Karpas-422 (cell line): ENCODE measurements around the gene BEGAIN. TPM values are rescaled to one million over a fixed set of nuclear protein-coding genes. Genes with fewer than 3 reads are reported as not detected.

Experiments
- DNase-seq: peaks from one replicate; pipeline ENCODE4 v3.0.0-alpha.2; 2015
- H2AFZ ChIP-seq: fragments of 200-600 bp; sonication (generic); 2 replicates; pipeline ENCODE4 v1.6.1; 2014; ENCODE audit warnings: antibody characterized with exemption, low read length, mixed read lengths
- H3K27ac ChIP-seq: fragments of 200-600 bp; sonication (generic); 2 replicates; pipeline ENCODE4 v1.5.1; 2014; ENCODE audit warnings: mild to moderate bottlenecking, low read length, moderate library complexity
- H3K27me3 ChIP-seq: fragments of 200-600 bp; sonication (generic); 2 replicates; pipeline ENCODE4 v1.6.1; 2014; ENCODE audit warnings: low read length, mixed read lengths
- H3K36me3 ChIP-seq: fragments of 200-600 bp; sonication (generic); 2 replicates; pipeline ENCODE4 v1.6.1; 2014; ENCODE audit warnings: low read length, mixed read lengths; ENCODE audit not compliant: insufficient read depth
- H3K4me1 ChIP-seq: fragments of 200-600 bp; sonication (generic); 2 replicates; pipeline ENCODE4 v1.6.1; 2014; ENCODE audit warnings: mild to moderate bottlenecking, low read length, mixed read lengths
- H3K4me2 ChIP-seq: fragments of 200-600 bp; sonication (generic); 2 replicates; pipeline ENCODE4 v1.6.1; 2014; ENCODE audit warnings: low read length, low read depth, mild to moderate bottlenecking; ENCODE audit not compliant: poor library complexity, severe bottlenecking
- H3K4me3 ChIP-seq: fragments of 200-600 bp; sonication (generic); 2 replicates; pipeline ENCODE4 v1.5.1; 2014; ENCODE audit warnings: mild to moderate bottlenecking, antibody characterized with exemption, low read length, mixed read lengths
- H3K79me2 ChIP-seq: fragments of 200-600 bp; sonication (generic); 2 replicates; pipeline ENCODE4 v1.6.1; 2014; ENCODE audit warnings: mild to moderate bottlenecking, low read length, mixed read lengths
- H3K9ac ChIP-seq: fragments of 200-600 bp; sonication (generic); 2 replicates; pipeline ENCODE4 v1.6.0; 2014; ENCODE audit warnings: low read length
- H3K9me2 ChIP-seq: fragments of 200-600 bp; sonication (generic), shearing (Covaris generic); replicated peaks from 2 replicates; pipeline ENCODE4 v1.6.0; 2014; ENCODE audit warnings: mild to moderate bottlenecking, low read length, moderate library complexity; ENCODE audit not compliant: insufficient read depth
- H3K9me3 ChIP-seq: fragments of 300-700, 200-600 bp; sonication (generic); 2 replicates; pipeline ENCODE4 v1.6.1; 2014; ENCODE audit warnings: low read length, mixed read lengths
- H4K20me1 ChIP-seq: fragments of 200-600 bp; sonication (generic); 2 replicates; pipeline ENCODE4 v1.6.1; 2014; ENCODE audit warnings: mild to moderate bottlenecking, antibody characterized with exemption, low read length, low read depth; ENCODE audit not compliant: insufficient read depth
- total RNA-seq: library from RNA; depleted of rRNA; stranded (reverse); fragments of >200 nt; shearing (Covaris generic); gene quantifications from 2 replicates; pipeline ENCODE4 v1.2.3, GENCODE V29; 2014; ENCODE audit warnings: low replicate concordance

BEGAIN gene
- total RNA-seq, 1 experiment from 2014 or later, result not detected

DNA sequence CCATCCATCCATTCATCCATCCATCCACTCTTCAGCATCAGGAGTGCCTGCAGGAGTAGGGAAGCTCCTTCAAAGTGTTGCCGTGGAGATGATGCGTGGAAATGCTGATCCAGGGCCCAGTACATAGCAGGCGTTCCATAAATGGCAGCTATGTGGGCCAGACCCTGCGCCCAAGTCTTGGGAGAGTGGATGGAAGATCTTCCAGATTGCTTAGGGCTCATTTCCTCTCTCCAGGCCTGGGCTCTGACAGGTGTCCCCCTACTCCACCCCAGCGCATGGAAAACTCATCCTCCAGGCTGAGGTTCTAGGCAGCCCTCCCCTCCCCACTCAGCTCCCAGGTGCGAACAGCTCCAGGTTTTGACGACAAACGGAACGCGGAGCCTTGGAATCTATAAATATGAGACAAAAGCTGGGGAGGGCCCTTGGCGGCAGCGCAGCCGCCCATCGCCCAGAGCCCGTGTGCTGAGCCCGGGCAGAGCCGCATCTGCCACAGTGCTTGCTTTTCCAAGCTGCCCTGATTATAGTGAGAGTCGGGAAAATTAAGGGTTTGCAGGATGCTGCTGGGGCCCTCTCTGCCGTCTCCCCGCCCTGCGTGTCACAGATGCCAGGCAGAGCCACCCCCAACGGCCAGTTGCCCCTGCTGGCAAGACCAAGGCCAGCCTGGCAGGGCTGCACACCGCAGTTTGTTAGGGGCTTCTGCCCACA lies 1.6 kb downstream of the BEGAIN start:
- DNase-seq, result no peak
- Histone ChIP-seq H3K9ac (no peak overlapping the region), H3K4me2 (no peak overlapping the region)

DNA sequence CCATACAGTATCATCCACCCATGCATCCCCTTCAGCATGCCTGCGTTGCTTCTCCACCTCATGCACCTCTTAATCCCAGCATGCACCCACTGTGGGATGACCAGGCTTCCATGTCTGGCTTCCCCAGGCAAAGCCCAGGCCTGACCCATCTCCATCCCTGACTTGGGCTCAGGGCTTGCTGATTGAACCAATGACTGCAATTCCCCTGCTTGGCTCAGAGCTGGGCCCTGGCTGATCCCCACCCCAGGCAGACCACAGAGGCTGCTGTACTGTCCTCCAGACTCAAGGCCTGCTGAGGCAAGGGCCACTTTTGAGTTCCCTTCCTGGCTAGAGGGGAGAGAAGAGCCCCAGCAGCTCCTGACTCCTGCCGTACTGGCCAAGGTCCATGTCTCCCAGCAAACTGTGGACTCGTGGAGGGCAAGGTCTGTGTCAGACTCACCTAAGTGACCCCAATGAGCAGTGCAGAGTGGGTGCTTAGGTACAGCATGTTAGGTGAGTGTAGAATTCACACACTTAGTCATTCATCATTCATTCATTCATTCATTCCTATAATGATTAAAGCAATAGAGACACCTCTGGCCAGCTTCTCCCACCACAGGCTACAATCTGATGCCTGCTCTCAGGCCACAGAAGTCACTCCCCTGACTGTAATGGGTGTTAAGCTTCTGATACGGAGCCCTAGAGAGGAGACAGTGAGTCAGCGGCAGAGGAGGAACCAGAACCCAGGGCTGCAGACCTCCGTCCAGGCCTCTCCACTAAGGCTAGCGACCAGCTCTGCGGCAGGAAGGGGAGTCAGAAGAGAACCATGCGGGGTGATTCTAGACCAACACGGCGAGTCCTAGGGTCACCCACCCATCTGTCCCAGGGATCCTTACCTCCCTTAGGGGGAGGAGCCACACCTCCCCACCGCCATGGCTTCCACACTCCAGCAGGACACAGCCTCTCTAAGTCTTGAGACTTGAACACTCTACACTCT lies 2.9 kb downstream of the BEGAIN start:
- Histone ChIP-seq H4K20me1 (no peaks in the 10 kb centered on the region), H2AFZ (no peak overlapping the region), H3K9me3 (no peaks in the 10 kb centered on the region), H3K27me3 (no peaks in the 10 kb centered on the region), H3K9ac (no peak overlapping the region), H3K36me3 (no peaks in the 10 kb centered on the region), H3K9me2 (no peaks in the 10 kb centered on the region), H3K4me3 (no peak overlapping the region), H3K4me2 (no peak overlapping the region), H3K4me1 (no peaks in the 10 kb centered on the region), H3K79me2 (no peaks in the 10 kb centered on the region), H3K27ac (no peak overlapping the region)
- DNase-seq, result no peak

More for the DNA sequence above, 1.6 kb downstream of the BEGAIN start:
- no peaks in the 10 kb centered on the region for H3K36me3 ChIP-seq
- H3K9me2 ChIP-seq, result no peaks in the 10 kb centered on the region
- H3K9me3 ChIP-seq, result no peaks in the 10 kb centered on the region
- no peak overlapping the region for H2AFZ ChIP-seq
- no peak overlapping the region for H3K27ac ChIP-seq
- H3K27me3 ChIP-seq, result no peaks in the 10 kb centered on the region
- H3K4me1 ChIP-seq, result no peaks in the 10 kb centered on the region
- H4K20me1 ChIP-seq, result no peaks in the 10 kb centered on the region; the same call in 1 of the 2 replicates
- no peak overlapping the region for H3K4me3 ChIP-seq
- no peaks in the 10 kb centered on the region for H3K79me2 ChIP-seq

DNA sequence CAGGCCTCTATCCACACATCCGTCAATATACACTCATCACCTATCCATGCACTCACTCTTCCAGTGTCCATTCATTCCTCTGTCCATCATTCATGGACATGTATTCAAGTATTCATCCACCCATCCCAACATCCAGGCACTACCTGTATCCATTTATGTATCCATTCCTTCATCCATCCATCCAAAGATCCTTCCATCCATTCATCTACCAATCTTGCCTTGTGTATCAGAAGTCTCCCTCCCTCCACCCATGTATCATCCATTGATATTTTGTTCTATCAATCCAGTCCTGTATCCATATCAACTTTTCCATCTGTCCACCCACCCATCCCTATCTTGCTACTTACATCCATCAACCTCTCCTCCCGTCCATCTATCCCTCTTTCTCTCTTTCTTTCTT lies 4.0 kb downstream of the BEGAIN start:
- H3K9me3 ChIP-seq, result no peaks in the 10 kb centered on the region
- H3K4me3 ChIP-seq, result no peak overlapping the region
- H3K27me3 ChIP-seq, result no peaks in the 10 kb centered on the region
- H4K20me1 ChIP-seq, result no peaks in the 10 kb centered on the region
- no peak overlapping the region for H3K4me2 ChIP-seq
- no peak for DNase-seq
- no peaks in the 10 kb centered on the region for H3K79me2 ChIP-seq
- no peaks in the 10 kb centered on the region for H3K9me2 ChIP-seq
- no peak overlapping the region for H3K9ac ChIP-seq
- no peak overlapping the region for H3K27ac ChIP-seq
- H3K36me3 ChIP-seq, result no peaks in the 10 kb centered on the region
- no peaks in the 10 kb centered on the region for H3K4me1 ChIP-seq
- H2AFZ ChIP-seq, result no peak overlapping the region

DNA sequence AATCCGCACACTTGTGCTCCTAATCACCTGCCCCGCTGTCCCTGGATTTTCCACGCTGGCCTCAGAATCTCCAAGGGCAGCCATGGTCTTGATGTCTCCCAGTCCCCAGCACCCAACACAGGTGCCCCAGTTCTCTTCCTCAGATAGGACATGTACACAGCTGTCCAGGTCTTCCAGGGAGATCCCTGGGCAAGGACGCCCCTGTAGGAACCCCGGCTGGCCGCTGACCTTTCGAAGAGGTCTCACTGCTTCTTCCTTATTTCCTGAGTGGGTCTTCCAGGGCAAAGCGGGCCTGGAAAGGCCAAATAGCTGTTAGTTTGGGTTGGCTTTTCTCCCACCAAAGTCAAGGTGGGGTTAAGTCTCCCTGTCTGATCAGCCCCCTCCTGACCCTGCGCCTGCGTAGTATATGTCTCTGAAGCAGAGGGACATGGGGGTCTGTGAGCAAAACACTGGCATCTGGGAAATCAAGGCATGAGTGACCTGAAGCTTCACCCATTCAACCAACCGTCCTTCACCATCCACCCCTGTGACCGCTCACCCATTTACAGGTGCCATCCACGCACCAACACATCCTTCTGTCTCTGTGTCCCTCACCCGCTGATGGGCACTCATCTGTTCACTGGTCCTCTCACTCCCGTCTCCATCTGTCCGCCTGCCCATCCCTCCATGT lies 4.6 kb downstream of the BEGAIN start:
- no peaks in the 10 kb centered on the region for H3K9me3 ChIP-seq
- H3K4me1 ChIP-seq, result no peaks in the 10 kb centered on the region
- no peak overlapping the region for H3K4me3 ChIP-seq
- H3K9me2 ChIP-seq, result no peaks in the 10 kb centered on the region
- DNase-seq, result no peak
- no peak overlapping the region for H3K4me2 ChIP-seq
- no peak overlapping the region for H2AFZ ChIP-seq
- H3K36me3 ChIP-seq, result no peaks in the 10 kb centered on the region
- H4K20me1 ChIP-seq, result no peaks in the 10 kb centered on the region
- H3K27me3 ChIP-seq, result no peaks in the 10 kb centered on the region
- no peak overlapping the region for H3K9ac ChIP-seq
- no peak overlapping the region for H3K27ac ChIP-seq
- no peaks in the 10 kb centered on the region for H3K79me2 ChIP-seq

DNA sequence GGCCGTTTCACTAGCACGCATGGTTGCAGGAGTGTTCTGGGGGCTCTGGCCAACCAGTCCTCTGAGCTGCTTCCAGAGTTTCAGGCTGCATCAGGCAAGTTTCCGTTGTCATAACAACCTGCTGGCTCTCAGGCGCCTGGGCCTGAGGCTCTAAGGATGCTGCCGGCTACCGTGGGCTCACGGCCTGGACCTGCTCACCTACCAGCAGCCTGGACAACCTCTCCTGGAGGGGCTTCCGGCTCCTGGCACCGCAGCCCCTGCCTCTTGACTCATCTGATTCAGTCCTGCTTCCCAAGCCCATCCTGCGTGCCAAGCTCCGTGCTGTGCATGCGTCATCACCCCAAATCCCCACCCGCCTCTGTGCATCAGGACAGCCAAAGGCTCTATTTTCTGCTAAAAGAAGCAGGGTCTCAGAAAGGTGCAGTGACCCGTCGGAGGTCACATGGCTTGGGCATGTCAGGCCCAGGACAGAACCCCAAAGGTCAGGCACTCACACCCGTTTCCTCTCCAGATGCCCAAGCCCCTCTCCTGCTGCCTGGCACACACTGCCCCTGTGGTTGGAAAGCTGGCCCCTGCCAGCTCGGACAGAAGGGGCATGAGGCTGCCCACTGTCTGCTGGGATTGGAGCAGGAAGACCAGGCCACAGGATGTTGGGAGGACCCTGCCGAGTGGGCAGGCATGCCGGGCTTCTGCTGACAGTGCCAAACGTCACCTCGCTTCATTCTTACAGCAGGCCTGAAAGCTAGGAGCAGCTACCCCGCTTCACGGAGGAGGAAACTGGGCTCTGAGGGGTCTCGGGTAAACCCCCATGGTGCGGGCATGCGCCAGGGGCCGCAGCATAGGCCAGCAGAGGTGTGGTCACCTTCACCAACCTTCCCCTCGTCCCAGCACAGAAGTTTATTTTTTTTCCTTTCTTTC lies 5.7 kb downstream of the BEGAIN start:
- Histone ChIP-seq H3K4me2 (no peak overlapping the region), H3K79me2 (no peaks in the 10 kb centered on the region), H3K27ac (no peak overlapping the region), H3K36me3 (no peaks in the 10 kb centered on the region), H3K4me3 (no peak overlapping the region), H3K9me2 (no peaks in the 10 kb centered on the region), H3K4me1 (no peaks in the 10 kb centered on the region), H3K27me3 (no peaks in the 10 kb centered on the region), H3K9me3 (no peaks in the 10 kb centered on the region), H4K20me1 (0 out of 2 replicates have a peak, but pooled peaks cover under 1% of the 10 kb centered on the region), H3K9ac (no peak overlapping the region), H2AFZ (no peak overlapping the region)
- no peak for DNase-seq

DNA sequence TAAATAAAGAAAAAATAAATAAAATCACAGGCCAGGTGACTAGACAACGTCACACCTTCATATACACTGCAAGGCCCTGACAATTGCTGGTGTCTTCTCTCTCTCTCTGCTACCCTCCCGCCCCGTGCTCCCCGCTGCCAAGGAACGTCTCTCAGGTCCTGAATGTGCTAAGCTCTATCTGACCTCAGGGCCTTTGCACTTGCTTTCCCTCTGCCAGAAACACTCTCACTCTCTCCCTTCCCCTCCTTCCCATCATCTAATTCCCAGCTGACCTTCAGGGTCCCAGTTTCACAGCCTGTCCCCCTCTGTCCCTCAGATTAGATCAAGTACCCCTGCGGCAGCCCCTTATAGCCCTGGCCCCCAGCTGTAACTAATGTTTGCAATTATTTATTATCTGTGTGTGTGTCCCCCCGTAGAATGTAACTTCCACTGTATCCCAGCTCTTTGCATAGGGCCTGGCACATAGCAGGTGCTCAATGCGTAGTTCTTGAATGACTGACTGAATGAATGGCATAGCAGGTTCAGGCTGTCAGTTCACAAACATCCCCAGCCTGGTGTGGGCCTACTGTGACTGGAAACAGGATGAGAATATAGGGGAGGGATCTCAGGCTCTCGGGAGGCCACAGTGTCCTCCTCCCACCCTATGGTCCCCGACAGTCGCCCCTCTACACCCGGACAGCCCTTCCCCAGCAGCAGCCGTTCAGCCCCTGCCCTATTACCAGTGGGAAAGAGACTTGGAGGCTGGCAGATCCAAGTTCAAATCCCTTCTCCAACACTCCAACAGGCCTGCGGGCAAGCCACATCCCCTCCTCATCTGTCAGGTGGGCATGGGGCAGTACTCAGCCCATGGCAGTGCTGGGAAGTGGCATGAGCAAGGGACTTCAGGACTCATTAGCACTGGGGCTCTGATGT lies 6.6 kb downstream of the BEGAIN start:
- no peaks in the 10 kb centered on the region for H3K79me2 ChIP-seq
- H2AFZ ChIP-seq, result no peak overlapping the region
- H4K20me1 ChIP-seq, result peaks cover 9% of the 10 kb centered on the region; the same call in 1 of the 2 replicates
- no peak overlapping the region for H3K27ac ChIP-seq
- no peak overlapping the region for H3K4me2 ChIP-seq
- no peak overlapping the region for H3K4me3 ChIP-seq
- H3K9me2 ChIP-seq, result no peaks in the 10 kb centered on the region
- H3K27me3 ChIP-seq, result no peaks in the 10 kb centered on the region
- H3K36me3 ChIP-seq, result no peaks in the 10 kb centered on the region
- DNase-seq, result no peak
- H3K4me1 ChIP-seq, result no peaks in the 10 kb centered on the region
- no peaks in the 10 kb centered on the region for H3K9me3 ChIP-seq
- no peak overlapping the region for H3K9ac ChIP-seq

DNA sequence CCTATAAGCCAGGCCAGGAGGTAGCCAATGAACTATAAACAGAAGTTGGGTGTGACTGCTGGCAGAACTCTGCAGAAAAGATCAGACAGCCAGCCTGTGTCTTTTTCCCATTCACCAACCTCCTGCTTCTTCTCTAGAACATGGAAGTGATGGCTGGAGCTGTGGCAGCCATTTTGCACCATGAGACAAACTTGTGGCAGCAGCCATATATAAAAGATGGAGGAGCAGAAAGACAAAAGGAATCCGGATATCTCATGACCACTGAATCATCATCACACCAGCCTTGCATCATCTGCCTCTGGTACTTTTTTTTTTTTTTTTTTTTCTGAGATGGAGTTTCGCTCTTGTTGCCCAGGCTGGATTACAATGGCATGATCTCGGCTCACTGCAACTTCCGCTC lies 8.7 kb downstream of the BEGAIN start:
- Histone ChIP-seq H3K4me1 (no peaks in the 10 kb centered on the region), H3K27ac (no peak overlapping the region), H3K9ac (no peak overlapping the region), H3K4me3 (no peak overlapping the region), H4K20me1 (peaks cover 9% of the 10 kb centered on the region; the same call in 1 of the 2 replicates), H3K36me3 (no peaks in the 10 kb centered on the region), H3K9me3 (no peaks in the 10 kb centered on the region), H3K9me2 (no peaks in the 10 kb centered on the region), H3K27me3 (no peaks in the 10 kb centered on the region), H3K4me2 (no peak overlapping the region), H2AFZ (no peak overlapping the region), H3K79me2 (no peaks in the 10 kb centered on the region)
- DNase-seq, result no peak
